ENCODE measurements around the gene SUV39H1. TPM values are rescaled to one million over a fixed set of nuclear protein-coding genes. Genes with fewer than 3 reads are reported as not detected.

Gene SUV39H1
- polyA plus RNA-seq, 1 of the 3 experiments (the other 2 are of a cell fraction) = 8.5 TPM

DNA sequence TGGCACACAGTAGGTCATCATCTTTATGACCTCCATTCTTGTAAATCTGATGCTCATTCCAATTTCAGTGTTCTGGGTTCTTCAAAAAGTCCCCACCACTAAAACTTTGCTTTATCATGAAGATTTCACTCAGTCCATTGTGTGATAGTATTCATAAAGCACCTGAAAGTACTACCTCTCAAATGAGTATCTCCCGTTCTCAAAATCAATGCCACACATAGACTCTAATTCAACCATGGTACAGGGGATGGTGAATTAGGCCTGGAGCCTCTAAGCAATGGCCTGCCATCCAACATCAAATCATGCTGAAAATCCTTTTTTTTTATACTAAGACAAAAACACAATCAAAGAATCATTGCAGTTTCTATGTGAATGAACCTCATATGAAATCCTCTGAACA lies 32.4 kb upstream of the SUV39H1 start:
- Histone ChIP-seq H3K4me3 (ENCODE audit: low read depth in 2 of 2, low read length in 1 of 2) (no peak overlapping the region), H3K4me2 (no peak overlapping the region), H3K9me3 (no peaks in the 10 kb centered on the region), H3K36me3 (replicated peaks in 1 of 2; ENCODE audit: control insufficient read depth in 1 of 2, insufficient read depth in 2 of 2, low read length in 1 of 2) (no peaks in the 10 kb centered on the region), H3K4me1 (ENCODE audit: control insufficient read depth in 1 of 2, insufficient read depth in 2 of 2, low read depth in 1 of 2, low read length in 1 of 2) (no peaks in the 10 kb centered on the region), H3K27me3 (ENCODE audit: insufficient read depth) (no peaks in the 10 kb centered on the region; the same call in 1 of the 2 replicates), H2AFZ (ENCODE audit: low read depth) (no peak overlapping the region), H3K9ac (no peak overlapping the region), H3K9me2 (no peaks in the 10 kb centered on the region), H3F3A (replicated peaks; ENCODE audit: insufficient read depth) (no peaks in the 10 kb centered on the region), H3K27ac (ENCODE audit: low read depth in 2 of 2, low read length in 1 of 2) (no peak overlapping the region), H4K20me1 (ENCODE audit: insufficient read depth) (no peaks in the 10 kb centered on the region), H3K79me2 (ENCODE audit: insufficient read depth) (no peaks in the 10 kb centered on the region)
- POLR2A ChIA-PET = no interaction called here
- no peak for DNase-seq
- WGBS (ENCODE audit: low lambda C conversion rate) = 53% methylated on average over 1 of the region's 1 CpG
- CTCF ChIA-PET = interaction anchor here (0.9 kb wide), 1 partner anchor 16 kb away, joined by 3 read pairs; no protein-coding TSS in a partner anchor
- TF ChIP-seq FOXM1 (IDR thresholded peaks at IDR 0.05; ENCODE audit: low read depth) (no peak), SIN3A (IDR thresholded peaks at IDR 0.05; ENCODE audit: borderline replicate concordance, low read depth, low read length) (no peak), RFX5 (IDR thresholded peaks at IDR 0.05; ENCODE audit: low read length) (no peak), RCOR1 (IDR thresholded peaks at IDR 0.05; ENCODE audit: low read length) (no peak), RAD21 (IDR thresholded peaks at IDR 0.05; ENCODE audit: low read length) (no peak), TCF12 (IDR thresholded peaks at IDR 0.05) (no peak), SMC3 (IDR thresholded peaks at IDR 0.05; ENCODE audit: low read depth, low read length) (no peak), YY1 (IDR thresholded peaks at IDR 0.05; ENCODE audit: low read depth) (no peak), MXI1 (IDR thresholded peaks at IDR 0.05; ENCODE audit: low read depth, low read length) (no peak), GABPA (IDR thresholded peaks at IDR 0.05; ENCODE audit: low read depth) (no peak), MEF2A (IDR thresholded peaks at IDR 0.05; ENCODE audit: borderline replicate concordance, low read depth) (no peak), EP300 (IDR thresholded peaks at IDR 0.05; ENCODE audit: borderline replicate concordance in 1 of 2, low read depth in 1 of 2, low read length in 1 of 2) (no peak), JUND (IDR thresholded peaks at IDR 0.05) (no peak), FOXJ3 (CRISPR knock-in tag; IDR thresholded peaks at IDR 0.05) (no peak), ELF1 (IDR thresholded peaks at IDR 0.05) (no peak), CHD2 (IDR thresholded peaks at IDR 0.05; ENCODE audit: low read length, partially characterized antibody) (no peak)
- TF ChIP-seq, protein P1, sequence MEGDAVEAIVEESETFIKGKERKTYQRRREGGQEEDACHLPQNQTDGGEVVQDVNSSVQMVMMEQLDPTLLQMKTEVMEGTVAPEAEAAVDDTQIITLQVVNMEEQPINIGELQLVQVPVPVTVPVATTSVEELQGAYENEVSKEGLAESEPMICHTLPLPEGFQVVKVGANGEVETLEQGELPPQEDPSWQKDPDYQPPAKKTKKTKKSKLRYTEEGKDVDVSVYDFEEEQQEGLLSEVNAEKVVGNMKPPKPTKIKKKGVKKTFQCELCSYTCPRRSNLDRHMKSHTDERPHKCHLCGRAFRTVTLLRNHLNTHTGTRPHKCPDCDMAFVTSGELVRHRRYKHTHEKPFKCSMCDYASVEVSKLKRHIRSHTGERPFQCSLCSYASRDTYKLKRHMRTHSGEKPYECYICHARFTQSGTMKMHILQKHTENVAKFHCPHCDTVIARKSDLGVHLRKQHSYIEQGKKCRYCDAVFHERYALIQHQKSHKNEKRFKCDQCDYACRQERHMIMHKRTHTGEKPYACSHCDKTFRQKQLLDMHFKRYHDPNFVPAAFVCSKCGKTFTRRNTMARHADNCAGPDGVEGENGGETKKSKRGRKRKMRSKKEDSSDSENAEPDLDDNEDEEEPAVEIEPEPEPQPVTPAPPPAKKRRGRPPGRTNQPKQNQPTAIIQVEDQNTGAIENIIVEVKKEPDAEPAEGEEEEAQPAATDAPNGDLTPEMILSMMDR (IDR thresholded peaks at IDR 0.05) = no peak
- TF ChIP-seq, protein P2, sequence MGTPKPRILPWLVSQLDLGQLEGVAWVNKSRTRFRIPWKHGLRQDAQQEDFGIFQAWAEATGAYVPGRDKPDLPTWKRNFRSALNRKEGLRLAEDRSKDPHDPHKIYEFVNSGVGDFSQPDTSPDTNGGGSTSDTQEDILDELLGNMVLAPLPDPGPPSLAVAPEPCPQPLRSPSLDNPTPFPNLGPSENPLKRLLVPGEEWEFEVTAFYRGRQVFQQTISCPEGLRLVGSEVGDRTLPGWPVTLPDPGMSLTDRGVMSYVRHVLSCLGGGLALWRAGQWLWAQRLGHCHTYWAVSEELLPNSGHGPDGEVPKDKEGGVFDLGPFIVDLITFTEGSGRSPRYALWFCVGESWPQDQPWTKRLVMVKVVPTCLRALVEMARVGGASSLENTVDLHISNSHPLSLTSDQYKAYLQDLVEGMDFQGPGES (IDR thresholded peaks at IDR 0.05; ENCODE audit: low read depth, low read length) = no peak
- TF ChIP-seq, protein P3, sequence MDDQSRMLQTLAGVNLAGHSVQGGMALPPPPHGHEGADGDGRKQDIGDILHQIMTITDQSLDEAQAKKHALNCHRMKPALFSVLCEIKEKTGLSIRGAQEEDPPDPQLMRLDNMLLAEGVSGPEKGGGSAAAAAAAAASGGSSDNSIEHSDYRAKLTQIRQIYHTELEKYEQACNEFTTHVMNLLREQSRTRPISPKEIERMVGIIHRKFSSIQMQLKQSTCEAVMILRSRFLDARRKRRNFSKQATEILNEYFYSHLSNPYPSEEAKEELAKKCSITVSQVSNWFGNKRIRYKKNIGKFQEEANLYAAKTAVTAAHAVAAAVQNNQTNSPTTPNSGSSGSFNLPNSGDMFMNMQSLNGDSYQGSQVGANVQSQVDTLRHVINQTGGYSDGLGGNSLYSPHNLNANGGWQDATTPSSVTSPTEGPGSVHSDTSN (IDR thresholded peaks at IDR 0.05) = no peak
- TF ChIP-seq, protein P4, sequence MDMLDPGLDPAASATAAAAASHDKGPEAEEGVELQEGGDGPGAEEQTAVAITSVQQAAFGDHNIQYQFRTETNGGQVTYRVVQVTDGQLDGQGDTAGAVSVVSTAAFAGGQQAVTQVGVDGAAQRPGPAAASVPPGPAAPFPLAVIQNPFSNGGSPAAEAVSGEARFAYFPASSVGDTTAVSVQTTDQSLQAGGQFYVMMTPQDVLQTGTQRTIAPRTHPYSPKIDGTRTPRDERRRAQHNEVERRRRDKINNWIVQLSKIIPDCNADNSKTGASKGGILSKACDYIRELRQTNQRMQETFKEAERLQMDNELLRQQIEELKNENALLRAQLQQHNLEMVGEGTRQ (IDR thresholded peaks at IDR 0.05; ENCODE audit: borderline replicate concordance, low read depth, low read length) = no peak

All from SK-N-SH (cell line).